HG03039 (cell line): ENCODE results near the gene FBP1.
A peak's percentile ranks its signal among the peaks of the same experiment; 100 is the strongest.

ENCODE experiments used
- ATAC-seq: cut with Tn5 transposase; IDR thresholded peaks from one replicate; pipeline ENCODE4 v1.9.1; 2021; ENCODE audit warnings: mild to moderate bottlenecking, moderate library complexity; ENCODE audit not compliant: unreplicated experiment

FBP1 gene

GRCh38 chr9:94639061-94639998 lies at the start of gene FBP1:
TSS of gene FBP1 (minus strand) at chr9:94639518. CDS start at chr9:94639310, 208 bp downstream.
- peak; percentile 48 for ATAC-seq

DNA sequence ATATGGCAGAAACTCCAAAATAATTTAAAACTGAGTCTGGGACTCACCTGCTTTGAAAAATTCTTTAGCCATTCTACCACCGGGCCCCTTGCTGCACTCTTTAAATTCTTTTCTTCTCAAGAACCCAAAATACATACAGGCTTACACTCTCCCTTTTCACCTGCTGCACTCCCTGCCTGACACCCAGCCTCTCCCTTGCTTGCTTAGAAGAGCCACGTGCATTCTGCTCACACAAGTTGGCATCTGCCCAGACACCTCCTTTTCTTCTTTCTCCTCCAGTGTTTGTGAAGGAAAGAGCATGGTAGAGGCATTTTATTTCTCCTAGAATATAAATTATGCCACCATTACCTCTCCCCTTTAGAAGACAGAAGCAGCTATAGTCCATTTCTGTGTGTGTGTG lies 48.1 kb upstream of the FBP1 start:
- ATAC-seq: no peak

GRCh38 chr9:94685359-94685758 lies 46.0 kb upstream of the FBP1 start:
- ATAC-seq: no peak

- no peak for ATAC-seq
These were observed 42.2 kb upstream of the FBP1 start for GRCh38 chr9:94681508-94681907.

- no peak for ATAC-seq
These were observed 41.3 kb upstream of the FBP1 start for GRCh38 chr9:94680621-94681020.

- no peak for ATAC-seq
These were observed 40.7 kb upstream of the FBP1 start for GRCh38 chr9:94680020-94680419.

- ATAC-seq: no peak
These were observed 40.3 kb upstream of the FBP1 start for GRCh38 chr9:94679587-94679986.

GRCh38 chr9:94677929-94678328 lies 38.6 kb upstream of the FBP1 start:
- ATAC-seq: no peak

GRCh38 chr9:94676446-94677131 lies 37.3 kb upstream of the FBP1 start:
- ATAC-seq: no peak

DNA sequence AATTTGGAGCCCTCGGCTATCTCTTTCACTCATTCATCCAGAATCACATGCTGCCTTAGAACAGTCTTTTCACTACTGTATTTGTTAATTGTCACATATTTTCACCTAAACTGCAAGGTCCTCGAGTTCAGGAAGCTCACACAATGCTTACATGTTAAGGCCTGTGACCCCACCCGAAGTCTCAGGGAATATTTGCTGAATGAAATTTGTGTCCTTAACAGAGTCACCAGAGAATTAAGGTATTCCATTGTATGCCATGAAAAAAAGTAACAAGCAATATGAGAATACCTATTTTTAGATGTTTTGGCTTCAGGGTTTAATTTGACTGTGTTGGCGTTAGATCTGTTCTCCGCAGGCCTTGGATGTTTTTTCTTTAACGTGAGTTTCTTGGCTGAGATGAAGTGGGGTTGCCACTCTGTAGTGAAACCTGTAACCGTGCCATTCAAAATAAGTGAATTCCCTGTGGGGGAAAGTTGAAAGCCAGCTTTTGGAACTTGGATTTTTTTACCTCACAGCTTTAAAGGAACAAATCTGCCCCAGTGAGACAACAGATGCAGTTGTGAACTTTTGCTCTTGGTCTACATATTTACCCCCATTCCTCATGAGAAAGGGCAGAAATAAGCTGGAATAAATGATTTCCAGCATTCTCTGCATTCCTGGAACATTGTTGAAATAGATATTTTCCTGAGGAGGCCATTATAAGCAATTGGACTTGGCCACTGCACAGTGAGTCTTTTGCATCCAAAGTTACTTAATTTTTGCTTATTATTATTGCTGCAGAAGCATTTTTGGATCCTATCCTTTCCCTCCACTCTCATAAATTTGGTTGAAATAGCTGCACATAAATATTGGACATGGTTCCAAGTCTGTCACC lies 35.9 kb upstream of the FBP1 start:
- no peak for ATAC-seq

- no peak for ATAC-seq
These were observed 33.6 kb upstream of the FBP1 start for GRCh38 chr9:94672811-94673487.

- no peak for ATAC-seq
These were observed 29.8 kb upstream of the FBP1 start for GRCh38 chr9:94668928-94669729.

DNA sequence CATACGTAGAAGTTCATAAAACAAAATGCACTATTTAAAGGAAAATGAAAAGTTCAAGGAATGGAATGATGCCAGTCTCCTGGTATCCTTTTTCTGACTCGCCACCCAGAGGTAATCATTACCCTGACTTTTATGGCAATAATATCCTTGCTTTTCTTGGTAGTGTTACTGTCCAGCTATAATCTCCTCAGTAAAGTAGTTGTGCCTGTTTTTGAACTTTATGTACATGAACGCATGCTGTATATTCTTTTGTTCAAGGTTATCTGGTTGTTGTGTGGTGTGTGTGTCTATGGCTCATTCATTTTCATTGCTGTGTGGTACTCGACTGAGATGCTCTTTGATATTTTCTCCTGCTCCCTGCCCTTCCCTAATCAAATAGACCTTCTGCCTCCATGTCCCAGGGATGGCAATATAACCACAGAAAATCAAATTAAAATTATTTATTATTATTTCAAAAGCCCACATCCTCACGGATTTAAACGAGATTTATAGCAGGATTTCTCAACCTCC lies 29.2 kb upstream of the FBP1 start:
- ATAC-seq: no peak

DNA sequence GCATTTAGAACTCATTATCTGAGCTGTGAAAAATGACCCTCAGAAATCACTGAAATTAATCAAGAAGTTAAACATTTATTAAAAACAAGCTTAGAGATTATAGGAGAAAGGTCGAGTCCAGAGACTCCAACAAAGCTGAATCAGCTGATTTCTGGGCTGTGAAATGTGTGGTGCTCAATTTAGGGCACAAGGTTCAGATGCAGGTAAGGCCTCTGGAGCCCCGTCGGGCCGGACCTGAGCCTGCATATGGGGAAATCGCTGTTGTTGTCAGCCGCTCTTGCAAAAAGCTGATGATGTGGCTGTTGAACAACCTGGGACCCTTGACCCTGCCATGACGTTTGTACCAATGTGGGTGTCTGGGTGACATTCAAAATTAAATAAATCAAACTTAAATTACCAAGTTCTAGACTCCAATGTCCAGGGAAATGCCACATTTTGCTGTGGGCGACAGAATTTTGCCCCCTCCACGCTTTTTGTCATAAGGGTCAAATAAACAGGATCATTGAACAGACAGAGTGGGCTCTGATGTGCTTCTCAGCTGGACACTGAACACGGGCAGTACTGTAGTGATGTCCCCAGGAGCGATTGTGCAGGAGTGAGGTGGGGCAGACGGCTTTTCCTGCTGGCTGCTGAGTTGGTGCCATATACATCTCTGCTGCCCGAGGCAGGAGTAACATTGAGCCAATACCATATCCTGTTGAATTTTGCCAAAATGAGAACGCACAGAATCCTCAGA lies 27.2 kb upstream of the FBP1 start:
- ATAC-seq: no peak

DNA sequence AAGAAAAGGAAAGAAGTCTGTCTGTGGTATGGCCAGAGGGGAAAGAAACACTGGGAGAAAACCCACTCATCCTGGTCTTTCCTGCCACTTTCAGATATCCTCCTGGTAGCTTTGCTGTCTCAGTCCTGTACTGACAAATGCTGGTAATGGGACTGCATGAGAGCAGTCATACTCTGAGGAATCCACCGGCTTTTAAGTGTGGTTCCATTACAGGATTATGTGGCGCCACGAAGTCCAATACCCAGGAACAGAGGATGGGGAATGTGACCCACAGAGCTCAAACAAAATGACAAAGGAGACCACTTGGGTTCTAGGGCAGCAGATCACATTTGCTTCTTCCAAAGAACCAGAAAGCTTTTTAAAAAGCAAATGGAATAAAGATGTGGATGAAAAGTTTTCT lies 26.3 kb upstream of the FBP1 start:
- ATAC-seq: no peak

DNA sequence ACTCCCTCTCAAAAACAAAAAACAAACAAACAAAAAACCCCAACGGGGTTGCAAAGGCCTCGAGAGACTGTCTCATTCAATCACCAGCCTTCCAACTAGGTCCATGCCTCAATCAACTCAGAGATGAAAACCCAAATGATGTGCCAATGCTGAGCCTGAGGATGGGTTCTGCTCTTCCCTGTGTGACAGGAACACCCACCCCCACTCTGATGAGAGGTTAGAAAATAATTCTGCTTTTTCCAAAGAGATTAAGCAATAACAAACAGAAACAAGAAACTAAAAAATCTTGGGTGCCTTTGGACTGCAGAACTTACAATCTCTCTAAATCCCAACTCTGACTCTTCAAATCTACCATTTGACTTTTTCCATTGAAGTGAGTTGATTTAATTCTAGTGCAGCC lies 25.5 kb upstream of the FBP1 start:
- ATAC-seq: no peak

- ATAC-seq: no peak
These were observed 24.3 kb upstream of the FBP1 start for GRCh38 chr9:94663640-94664039.

DNA sequence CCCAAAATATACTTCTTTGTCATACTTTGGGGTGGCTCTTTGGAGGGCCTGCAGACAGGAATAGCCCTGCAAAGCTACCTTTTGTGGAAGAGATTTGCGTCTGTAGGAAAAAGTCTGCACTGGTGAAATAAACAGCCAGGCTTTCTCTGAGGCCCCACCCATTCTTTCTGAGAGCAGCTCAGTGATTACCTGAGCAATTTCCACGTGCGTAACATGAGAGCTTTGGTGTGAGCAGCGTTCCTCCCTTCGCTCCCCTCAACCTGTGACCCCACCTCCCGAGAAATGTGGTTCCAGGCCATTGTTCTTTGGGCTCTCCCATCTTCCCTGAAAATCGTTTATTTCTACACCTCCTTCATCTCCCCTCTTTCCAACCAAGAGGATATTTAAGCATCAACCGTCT lies 23.8 kb upstream of the FBP1 start:
- no peak for ATAC-seq
